Measurements from ENCODE around the gene GFOD1.
A peak's percentile ranks its signal among the peaks of the same experiment; 100 is the strongest.
"Not testable (repeated sequence)": the region's sequence is repeated elsewhere in the genome, so short reads cannot be mapped to it uniquely, and the experiment has no call there.

GFOD1 gene

DNA sequence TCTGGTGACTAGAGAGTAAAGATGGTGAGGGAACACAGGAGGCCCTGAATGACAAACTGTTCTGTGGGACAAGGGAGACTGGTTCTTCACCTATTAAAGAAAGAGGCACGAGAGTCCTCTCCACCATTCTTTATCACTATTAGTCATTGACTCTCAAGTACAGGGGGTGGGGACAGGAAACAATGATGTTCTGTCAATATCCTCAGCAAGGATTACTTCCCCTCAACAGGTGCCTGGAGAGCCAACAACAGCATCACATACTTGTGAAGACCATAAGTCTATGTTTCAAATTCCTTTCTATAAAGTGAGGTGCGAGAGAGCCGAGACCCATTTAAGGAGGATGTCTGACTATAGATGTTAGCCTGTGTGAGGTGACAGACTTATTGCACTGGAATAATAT is 86.6 kb downstream of the GFOD1 start:
- DNase-seq = no peak

DNA sequence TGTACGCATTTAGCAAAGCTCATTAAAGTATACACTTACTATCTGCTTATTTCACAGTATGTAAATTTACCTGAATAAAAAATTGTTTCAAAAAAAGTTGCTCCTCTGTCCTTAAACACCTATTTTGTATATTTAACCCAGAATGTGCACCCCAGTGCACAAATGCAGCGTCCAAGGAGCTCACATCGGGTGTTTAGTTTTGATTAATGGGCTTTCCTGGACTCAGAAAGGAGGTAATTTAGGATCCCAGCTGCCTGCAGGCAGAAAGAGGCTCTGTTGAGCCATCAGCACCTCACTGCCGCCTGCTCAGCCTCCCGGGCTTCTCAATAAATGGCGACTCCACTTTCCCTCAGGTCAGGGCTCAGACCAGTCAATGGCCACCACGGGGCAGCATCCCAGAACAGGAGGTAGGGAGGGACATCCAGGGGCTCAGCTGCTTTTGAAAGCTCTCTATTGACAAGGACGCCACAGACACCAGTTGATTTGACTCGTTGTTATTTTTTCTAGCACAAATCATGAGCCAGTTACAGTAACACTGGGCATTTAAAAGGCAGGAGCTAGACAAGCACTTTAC is 88.9 kb downstream of the GFOD1 start:
- DNase-seq = peak in 1 of 14 donors; percentile 78

DNA sequence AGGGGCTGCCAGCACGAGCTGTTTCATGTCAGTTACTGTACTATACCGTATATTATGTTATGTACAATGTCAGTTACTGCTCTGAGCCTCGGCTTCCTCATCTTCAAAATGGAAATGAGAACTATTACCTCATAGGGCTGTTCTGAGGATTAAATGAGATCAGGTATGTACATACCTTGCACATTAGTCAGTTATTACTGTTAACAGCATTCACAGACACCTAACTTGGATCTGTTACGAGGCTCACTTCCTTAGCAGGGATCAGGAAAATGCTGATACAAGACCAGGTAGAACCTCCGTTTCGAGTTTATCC is 89.4 kb downstream of the GFOD1 start:
- no peak for DNase-seq

DNA sequence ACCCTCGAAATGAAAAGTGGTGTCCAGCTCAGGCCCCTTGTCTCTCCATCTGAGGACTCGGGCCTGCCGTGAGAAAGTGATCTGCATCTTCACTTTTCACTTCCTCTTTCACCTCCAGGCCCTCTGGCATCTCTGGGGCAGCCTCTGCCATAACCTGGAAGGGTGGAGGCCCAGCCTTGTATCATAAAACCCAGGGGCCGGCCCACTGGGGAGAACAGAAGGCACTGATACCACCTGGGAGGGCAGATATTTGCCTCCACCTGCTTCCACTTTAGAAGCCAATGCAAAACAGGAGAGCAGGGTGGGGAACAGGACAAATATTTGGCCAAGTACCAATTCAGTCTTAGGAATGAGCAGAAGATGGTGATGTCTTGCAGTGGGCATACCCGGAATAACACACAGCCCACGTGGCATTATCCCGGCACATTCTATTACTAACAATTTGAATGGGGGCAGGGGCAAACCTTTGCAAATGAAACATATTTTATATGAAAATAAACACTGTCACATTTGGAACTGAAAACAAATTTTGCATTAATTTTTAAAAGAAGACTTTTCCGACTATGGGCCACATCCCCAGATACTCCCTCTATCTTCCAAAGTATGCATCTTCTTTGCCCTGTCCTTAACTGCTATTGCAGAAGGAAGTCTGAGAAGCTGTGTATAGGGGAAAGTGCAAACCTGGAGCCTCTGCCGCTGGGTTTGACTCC is 89.9 kb downstream of the GFOD1 start:
- DNase-seq = peak in 1 of 14 donors; percentile 91

DNA sequence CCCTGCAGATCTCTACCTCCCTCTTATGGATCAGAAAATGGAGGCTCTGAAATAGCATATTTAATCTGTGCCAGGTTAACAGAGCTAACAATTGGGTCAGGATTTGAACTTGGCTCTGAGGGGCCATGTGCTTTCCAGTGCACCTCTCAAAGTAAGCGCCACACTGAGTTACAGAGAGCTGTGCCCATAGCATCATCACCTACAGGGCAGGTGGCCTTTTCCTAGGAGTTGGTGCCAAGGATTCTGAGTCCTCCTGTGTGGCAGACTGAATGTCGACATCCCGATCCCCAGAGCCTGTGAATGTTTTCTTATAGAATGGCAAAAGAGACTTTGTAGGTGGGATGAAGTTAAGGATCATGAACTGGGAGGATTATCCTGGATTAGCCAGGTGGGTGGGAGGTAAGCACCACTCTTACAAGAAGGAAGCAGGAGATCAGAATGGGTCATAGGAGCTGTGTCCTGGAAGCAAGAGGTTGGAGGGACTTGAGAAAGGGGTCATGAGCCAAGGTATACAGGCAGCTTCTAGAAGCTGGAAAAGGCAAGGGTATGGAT is 91.1 kb downstream of the GFOD1 start:
- DNase-seq = peak in 1 of 14 donors; percentile 89

DNA sequence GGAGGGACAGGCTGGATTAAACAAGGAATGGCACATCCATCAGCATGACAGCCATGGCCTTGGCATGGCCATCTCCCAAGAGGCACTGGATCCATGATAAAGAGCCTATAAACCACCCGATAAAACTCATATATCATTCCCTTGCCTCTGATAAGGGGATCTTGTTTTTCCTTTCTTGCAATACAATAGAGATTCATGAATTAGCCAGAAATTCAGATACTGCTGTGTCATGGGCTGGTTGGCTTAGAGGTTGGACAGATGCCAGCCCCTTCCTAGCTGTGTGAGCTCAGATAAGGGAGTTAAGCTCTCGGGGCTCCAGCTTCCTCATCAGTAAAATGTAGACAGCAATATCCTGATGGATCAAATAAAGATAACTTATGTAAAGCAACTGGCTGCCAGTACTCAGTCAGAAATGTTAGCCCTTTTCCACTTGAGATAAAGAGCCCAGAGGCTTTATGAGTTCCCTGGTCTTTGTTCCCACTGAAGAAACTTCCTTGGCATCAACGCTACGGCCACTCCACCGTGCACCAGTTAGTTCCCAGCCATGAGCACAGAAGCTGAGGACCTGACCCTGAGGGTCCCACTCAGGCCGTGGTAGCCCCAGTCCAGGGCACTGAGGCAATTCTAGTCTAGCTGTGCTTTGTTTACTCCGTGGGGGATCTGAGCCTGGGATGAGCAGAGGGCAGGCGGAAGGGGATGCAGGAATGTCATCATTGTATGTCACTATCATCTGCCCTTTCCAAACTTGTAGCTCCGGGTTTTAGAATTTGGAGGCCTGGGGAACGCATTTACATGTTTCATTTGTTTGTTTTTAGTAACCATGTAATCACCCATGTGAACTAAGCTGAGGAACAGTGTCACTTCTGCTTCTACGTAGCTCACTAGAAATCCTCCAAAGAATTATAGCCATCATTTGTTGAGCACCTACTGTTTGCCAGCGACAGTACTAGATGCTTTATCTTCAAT is 91.8 kb downstream of the GFOD1 start:
- peak in 8 of 14 donors; percentile 11 to 65 (median 32) for DNase-seq

DNA sequence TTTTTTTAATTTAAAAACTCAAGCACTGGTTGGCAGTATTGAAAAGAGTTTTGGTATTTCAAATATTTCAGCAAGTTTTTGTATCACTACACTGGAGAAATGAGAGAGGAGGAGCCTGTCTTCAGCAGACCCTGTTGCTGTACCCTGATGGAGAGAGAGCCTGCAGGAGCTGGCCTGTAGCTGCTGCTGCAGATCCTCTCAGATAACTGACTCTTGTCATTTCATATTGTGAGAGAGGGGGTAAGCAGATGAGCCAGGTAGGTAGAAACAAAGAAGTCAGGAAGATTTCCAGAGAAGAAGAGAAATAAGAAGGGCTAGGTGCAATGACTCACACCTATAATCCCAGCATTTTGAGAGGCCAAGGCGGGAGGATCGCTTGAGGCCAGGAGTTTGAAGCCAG is 94.9 kb downstream of the GFOD1 start:
- no peak for DNase-seq

DNA sequence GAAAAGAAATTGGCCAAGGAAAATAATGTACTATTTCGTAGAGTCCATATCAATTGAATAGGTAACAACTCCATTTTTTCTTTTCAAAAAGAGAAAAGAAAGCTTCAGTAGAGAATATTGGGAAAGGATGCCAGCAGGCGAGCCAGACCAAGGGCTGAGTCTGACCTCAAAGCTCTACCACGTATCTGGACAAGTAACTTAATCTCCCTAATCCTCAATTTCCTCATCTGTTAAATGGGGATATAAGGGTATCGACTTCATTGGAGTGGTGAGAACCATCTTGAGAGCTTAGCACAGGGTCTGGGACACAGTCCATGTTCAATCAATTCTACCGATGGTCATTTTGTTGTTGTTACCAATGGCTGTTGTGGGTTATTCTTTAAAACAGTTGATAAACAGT is 95.9 kb downstream of the GFOD1 start:
- no peak for DNase-seq

DNA sequence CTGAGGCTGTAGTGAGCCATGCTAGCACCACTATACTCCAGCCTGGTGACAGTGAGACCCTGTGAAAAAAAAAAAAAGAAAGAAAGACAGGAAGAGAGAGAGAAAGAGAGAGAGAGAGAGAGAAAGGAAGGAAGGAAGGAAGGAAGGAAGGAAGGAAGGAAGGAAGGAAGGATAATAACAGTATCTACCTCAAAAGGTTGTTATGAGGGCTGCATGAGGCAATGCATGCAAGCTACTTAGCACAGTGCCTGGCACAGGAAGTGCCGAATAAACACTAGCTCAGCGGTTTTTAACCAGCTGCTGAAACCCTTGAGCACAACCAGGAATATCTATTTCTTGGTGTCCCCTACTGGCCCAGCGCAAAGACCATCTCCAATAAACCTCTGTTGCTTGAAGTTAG is 96.7 kb downstream of the GFOD1 start:
- DNase-seq = no peak

DNA sequence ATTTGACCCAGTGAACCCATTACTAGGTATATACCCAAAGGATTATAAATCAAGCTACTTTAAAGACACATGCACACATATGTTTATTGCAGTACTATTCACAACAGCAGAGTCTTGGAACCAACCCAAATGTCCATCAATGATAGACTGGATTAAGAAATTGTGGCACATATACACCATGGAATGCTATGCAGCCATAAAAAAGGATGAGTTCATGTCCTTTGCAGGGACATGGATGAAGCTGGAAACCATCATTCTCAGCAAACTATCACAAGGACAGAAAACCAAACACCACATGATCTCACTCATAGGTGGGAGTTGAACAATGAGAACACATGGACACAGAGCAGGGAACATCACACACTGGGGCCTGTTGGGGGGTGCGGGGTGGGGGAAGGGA is 98.2 kb downstream of the GFOD1 start:
- not testable (repeated sequence) for DNase-seq

DNA sequence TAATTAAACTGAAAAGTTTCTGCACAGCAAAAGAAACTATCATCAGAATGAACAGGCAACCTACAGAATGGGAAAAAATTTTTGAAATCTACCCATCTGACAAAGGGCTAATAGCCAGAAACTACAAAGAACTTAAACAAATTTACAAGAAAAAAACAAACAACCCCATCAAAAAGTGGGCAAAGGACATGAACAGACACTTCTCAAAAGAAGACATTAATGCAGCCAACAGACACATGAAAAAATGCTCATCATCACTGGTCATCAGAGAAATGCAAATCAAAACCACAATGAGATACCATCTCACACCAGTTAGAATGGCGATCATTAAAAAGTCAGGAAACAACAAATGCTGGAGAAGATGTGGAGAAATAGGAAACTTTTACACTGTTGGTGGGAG is 98.6 kb downstream of the GFOD1 start:
- DNase-seq = not testable (repeated sequence)

DNA sequence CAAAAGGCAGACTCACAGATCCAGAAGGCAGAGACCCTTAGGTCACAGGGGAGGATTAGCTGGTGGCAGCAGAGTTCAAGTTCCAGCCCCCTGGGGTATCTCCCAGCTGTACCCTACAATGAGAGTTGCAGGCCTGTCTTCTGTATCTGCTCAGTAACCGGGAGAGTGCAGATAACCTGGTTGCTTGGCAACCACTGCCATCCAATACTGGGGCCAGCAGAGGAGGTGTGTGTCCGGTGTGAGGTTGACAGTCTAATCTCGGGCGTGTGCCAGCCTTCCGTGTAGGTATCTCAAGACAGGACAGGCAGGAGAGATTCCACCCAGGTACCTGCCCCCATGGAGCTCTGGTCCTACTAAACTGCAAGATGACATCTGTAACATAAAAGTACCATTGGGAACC is 102.4 kb downstream of the GFOD1 start:
- DNase-seq = peak in 1 of 14 donors; percentile 54

DNA sequence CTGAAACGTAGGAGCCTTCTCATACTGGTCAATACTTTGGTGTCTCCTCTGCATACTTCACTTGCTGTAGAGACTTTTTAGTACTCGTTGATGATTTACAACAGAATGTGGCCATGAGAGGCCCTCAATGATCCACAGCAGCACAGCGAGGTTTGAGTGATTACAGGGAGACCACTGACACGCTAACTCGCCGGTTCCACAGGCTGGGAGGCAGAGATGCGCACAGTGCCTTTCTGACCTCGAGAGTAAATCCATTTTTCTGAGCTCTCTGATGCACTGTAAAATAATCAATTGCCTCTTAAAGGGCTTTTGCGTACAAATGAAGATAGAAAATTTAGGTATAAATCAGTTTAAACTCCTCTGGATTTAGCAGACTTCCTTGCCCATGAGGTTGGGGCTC is 102.9 kb downstream of the GFOD1 start:
- DNase-seq = no peak

DNA sequence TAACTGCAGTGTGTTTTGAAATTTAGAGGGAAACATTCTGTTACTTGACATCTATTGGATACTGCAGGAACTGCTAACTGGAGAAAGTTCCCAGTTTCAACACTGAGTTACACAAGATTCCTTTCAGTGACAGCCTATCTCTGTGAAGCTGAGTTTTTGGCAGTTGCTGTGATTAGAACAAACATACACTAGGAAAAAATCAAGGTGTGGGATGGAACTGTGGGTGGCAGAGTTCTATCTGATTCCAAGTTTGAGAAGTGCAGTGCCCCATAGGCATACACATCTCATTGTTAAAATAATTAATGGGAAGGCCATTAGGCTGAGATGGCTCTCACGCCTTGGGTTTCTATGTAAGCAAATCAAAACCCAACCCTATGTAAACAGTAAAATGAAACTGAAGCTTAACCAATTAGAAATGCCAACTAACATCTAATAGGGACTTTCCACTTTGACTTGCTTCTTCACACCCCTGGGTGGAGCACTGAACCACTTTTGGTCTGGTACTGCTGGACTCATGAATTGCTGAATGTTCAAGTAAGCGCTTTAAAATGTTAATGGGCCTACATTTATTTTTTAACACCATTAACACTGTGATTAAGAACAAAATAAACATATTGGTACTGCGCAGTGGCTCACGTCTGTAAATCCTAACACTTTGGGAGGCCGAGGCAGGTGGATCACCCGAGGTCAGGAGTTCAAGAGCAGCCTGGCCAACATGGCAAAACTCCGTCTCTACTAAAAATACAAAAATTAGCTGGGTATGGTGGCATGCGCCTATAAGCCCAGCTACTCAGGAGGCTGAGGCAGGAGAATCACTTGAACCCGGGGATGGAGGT is 103.9 kb downstream of the GFOD1 start:
- DNase-seq = no peak

DNA sequence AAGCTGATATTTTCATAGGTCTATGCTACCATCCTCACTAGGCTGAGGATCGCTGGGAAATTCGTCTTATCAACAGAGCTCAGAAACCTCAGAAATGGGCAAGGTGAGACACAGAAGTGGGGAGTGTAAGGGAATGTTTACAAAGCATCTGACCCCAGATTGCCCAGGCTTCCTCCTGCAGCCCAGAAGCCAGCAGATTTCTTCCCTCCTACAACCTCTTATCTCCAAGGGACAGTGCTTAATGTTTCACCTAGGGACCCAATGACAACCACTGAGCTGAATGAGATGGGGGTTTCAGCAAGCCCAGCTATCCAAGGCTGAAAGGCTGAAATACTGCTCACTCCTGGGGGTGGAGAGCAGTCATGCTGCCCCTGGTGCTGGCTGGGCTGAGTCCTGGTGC is 106.6 kb downstream of the GFOD1 start:
- no peak for DNase-seq

DNA sequence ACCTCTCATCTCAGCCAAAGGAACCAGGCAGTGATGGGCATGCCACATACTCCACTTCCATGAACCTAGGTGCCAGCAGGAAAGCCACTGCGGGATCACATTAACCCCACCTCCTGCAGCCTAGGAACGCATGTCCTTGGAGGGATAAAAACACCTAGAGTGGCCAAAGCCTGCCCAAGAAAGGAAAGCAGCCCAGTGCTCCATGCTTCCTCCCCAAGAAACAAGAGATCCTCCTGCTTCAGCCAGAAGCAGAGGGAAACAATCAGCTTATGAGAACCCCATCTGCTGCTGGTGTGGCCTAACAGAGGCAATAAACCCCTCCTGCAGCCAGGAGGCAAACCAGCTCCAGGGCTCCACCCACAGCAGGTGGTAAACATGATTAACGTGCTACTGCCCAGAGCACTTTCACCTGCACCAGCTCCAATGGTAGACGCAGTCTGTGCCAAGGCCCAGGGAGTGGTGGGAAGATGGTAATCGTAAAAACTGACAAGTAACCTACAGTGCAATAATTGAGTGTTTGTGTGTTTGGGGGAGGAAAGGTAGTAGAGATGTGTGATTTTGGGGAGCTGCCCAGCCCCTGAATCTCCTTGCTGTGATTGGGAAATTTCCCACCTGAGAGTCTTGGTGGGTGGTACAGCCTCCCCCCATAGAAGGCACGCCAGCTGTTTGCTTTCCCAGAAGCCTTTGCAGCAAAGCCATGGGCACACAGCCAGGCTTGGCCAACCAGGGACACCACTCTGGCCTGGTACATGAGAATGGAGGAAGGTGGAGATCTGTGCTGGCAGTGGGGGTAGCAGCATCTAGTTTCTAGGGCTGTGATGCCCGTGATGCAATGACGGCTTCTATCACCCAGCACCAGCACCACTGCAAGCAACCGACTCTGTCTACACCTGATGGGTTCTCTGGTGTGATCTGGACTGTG is 108.5 kb downstream of the GFOD1 start:
- peak in 1 of 14 donors; percentile 18 for DNase-seq

DNA sequence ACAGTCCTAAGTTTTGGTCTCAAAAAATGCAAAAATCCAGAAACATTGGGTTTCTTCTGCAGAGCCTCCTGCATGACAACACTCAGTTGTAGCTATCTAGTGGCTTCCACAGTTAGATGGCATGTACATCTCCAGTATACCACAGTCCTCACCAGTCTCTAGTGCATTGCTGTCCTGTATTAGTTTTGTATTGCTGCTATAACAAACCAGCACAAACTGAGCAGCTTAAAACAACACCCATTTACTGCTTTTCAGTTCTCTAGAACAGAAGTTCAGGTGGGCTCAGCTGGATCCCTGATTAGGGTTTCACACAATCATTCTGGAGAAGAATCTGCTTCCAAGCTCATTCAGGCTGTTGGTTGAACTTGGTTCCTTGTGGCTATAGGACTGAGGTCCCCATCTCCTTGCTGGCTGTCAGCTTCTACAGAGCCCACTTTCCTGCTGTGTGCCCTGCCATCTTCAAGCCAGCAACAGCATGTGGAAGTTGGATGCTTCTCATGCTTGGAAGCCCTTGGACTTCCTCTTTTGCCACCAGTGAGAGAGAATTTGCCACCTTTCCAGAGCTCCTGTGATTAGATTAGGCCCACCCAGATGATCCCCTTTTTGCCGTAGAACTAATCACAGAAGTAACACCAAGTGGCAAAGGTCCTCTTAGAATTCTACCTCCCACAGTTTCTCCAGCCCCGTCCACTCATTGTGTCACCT is 110.2 kb downstream of the GFOD1 start:
- DNase-seq = no peak

DNA sequence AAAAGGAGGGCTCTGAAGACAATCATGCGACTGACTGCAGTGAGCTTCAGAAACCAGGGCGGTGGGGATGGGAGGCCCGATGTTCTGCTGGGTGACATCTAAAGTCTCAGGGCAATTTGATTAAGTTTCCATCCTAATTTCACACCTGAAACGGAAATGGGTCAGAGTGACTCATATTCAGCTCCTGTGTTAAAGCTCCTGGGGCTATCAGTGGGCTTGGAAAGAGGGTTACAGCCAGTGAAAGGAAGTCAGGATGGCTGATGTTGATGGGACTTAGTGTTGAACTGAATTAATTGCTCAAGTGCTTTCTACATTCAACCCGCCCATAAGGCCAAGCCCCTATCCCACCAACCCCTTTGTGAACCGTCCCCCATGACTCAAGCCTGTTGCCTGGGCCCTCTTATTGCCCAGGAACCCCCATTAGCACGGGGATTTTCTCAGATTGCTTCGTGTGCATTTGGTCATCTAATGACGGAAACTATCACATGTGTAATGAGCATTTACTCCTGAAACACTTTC is 112.0 kb downstream of the GFOD1 start:
- no peak for DNase-seq

DNA sequence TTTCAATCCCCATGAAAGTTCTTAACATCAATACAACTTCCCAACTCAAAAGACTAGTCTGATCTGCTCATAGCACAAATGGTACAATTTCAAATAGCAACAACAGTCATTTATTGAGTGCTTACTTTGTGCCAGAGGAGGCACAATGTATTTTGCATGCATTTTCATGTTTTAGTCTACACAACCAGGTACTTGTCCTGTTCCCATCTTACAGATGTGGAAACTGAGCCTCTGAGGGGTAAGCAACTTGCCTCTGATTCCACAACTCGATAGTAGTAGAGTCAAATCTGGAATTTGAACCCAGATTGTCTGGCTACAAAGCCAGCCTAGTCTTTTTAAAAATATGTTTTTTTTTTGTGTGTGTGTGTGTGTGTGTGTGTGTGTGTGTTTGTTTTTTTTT is 113.5 kb downstream of the GFOD1 start:
- no peak for DNase-seq

DNA sequence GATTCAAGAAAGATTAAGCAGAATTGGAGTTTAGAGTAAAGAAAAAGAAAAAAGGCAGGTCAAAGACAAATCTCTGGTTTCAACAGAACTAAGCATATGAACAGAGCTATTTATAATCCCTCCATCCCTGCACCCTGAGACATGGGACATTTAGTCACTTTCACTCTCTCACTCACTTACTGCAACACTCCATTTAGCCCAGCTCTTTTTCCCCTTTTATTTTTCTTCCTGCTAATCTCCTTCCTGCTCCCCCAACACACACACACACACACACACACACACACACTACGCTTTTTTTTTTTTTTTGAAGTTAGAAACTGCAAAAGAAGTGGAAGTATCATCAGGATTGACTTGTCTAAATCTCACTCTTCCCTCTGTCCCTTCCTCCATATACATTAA is 113.9 kb downstream of the GFOD1 start:
- no peak for DNase-seq
